HUES6 (cell line): Measurements from ENCODE around the gene USP40.

Source experiments
- H3K27ac ChIP-seq: 2 replicates; pipeline ENCODE4 v1.7.0; 2013; ENCODE audit warnings: low read depth, mild to moderate bottlenecking, low read length, inconsistent platforms
- H3K27me3 ChIP-seq: 2 replicates; pipeline ENCODE4 v1.6.1; 2013; ENCODE audit warnings: low read length; ENCODE audit not compliant: control insufficient read depth, insufficient read depth
- H3K36me3 ChIP-seq: 2 replicates; pipeline ENCODE4 v1.6.1; 2013; ENCODE audit warnings: low read length; ENCODE audit not compliant: control insufficient read depth, insufficient read depth
- H3K4me1 ChIP-seq: 2 replicates; pipeline ENCODE4 v1.6.1; 2013; ENCODE audit warnings: low read length; ENCODE audit not compliant: control insufficient read depth, insufficient read depth
- H3K4me3 ChIP-seq: 2 replicates; pipeline ENCODE4 v1.5.1; 2013; ENCODE audit warnings: low read depth, low read length
- H3K9ac ChIP-seq: one replicate; pipeline ENCODE4 v1.6.1; 2013; ENCODE audit warnings: mild to moderate bottlenecking, low read length
- H3K9me3 ChIP-seq: 2 replicates; pipeline ENCODE4 v1.6.1; 2013; ENCODE audit warnings: low read depth, low read length; ENCODE audit not compliant: control insufficient read depth, insufficient read depth

The USP40 gene

GRCh38 chr2:233457356-233457755 lies 109.2 kb downstream of the USP40 start:
- no peak overlapping the region for H3K9ac ChIP-seq
- H3K36me3 ChIP-seq: peaks cover 67% of the 10 kb centered on the region
- no peak overlapping the region for H3K4me3 ChIP-seq
- no peak overlapping the region for H3K27ac ChIP-seq
- no peaks in the 10 kb centered on the region for H3K4me1 ChIP-seq
- no peaks in the 10 kb centered on the region for H3K9me3 ChIP-seq
- H3K27me3 ChIP-seq: no peaks in the 10 kb centered on the region

DNA sequence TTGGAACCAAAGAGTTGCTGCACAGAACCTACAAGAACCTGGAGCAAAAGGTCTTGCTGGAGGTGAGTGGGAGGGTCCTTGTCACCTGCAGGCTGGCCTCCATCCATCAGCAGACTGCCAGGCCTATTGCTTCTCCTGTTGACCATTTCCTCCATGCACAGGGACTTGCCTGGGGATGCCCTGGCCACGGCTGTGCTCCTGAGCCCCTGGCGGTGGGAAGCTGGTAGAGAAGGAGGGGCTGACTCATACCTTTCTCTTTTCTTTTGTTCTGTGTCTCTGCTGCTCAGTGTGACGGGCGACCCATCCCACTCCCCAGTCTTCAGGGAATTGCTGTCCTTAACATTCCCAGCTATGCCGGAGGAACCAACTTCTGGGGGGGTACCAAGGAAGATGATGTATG lies 109.6 kb downstream of the USP40 start:
- no peak overlapping the region for H3K4me3 ChIP-seq
- no peak overlapping the region for H3K27ac ChIP-seq
- no peaks in the 10 kb centered on the region for H3K27me3 ChIP-seq
- no peaks in the 10 kb centered on the region for H3K9me3 ChIP-seq
- H3K36me3 ChIP-seq: peaks cover 67% of the 10 kb centered on the region
- no peak overlapping the region for H3K9ac ChIP-seq
- no peaks in the 10 kb centered on the region for H3K4me1 ChIP-seq

DNA sequence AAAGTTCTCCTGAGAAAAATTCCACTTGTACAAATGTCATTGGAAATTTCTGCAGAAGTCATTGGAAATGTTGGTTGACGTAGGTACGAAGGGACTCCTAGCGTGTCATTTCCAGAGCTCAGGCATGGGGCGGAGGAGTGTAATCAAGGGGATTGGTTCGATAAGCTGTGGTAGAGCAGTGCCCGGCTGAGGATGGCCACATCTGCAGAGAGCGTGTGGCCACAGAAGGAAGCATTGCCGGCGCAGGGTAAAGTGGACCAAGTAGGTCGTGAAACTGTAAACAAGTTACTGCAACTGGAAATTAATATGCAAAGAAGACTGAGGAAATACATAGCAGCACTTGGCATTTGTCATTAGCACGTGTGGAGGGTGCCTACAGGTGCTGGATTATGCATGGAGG lies 110.5 kb downstream of the USP40 start:
- Histone ChIP-seq H3K27ac (no peak overlapping the region), H3K4me1 (no peaks in the 10 kb centered on the region), H3K9me3 (no peaks in the 10 kb centered on the region), H3K4me3 (no peak overlapping the region), H3K27me3 (no peaks in the 10 kb centered on the region), H3K9ac (no peak overlapping the region), H3K36me3 (peaks cover 63% of the 10 kb centered on the region)

GRCh38 chr2:233455491-233455890 lies 111.1 kb downstream of the USP40 start:
- no peaks in the 10 kb centered on the region for H3K9me3 ChIP-seq
- H3K4me3 ChIP-seq: no peak overlapping the region
- H3K27me3 ChIP-seq: no peaks in the 10 kb centered on the region
- peaks cover 66% of the 10 kb centered on the region for H3K36me3 ChIP-seq
- H3K4me1 ChIP-seq: no peaks in the 10 kb centered on the region
- H3K9ac ChIP-seq: no peak overlapping the region
- H3K27ac ChIP-seq: no peak overlapping the region

GRCh38 chr2:233455006-233455405 lies 111.6 kb downstream of the USP40 start:
- H3K4me3 ChIP-seq: no peak overlapping the region
- no peaks in the 10 kb centered on the region for H3K9me3 ChIP-seq
- H3K9ac ChIP-seq: no peak overlapping the region
- no peak overlapping the region for H3K27ac ChIP-seq
- no peaks in the 10 kb centered on the region for H3K4me1 ChIP-seq
- H3K27me3 ChIP-seq: no peaks in the 10 kb centered on the region
- peaks cover 64% of the 10 kb centered on the region for H3K36me3 ChIP-seq

- no peaks in the 10 kb centered on the region for H3K27me3 ChIP-seq
- no peak overlapping the region for H3K27ac ChIP-seq
- H3K36me3 ChIP-seq: peaks cover 68% of the 10 kb centered on the region
- H3K4me1 ChIP-seq: peaks cover 5% of the 10 kb centered on the region
- no peak overlapping the region for H3K9ac ChIP-seq
- no peaks in the 10 kb centered on the region for H3K9me3 ChIP-seq
- no peak overlapping the region for H3K4me3 ChIP-seq
Observed at GRCh38 chr2:233453916-233454315, 112.7 kb downstream of the USP40 start.

DNA sequence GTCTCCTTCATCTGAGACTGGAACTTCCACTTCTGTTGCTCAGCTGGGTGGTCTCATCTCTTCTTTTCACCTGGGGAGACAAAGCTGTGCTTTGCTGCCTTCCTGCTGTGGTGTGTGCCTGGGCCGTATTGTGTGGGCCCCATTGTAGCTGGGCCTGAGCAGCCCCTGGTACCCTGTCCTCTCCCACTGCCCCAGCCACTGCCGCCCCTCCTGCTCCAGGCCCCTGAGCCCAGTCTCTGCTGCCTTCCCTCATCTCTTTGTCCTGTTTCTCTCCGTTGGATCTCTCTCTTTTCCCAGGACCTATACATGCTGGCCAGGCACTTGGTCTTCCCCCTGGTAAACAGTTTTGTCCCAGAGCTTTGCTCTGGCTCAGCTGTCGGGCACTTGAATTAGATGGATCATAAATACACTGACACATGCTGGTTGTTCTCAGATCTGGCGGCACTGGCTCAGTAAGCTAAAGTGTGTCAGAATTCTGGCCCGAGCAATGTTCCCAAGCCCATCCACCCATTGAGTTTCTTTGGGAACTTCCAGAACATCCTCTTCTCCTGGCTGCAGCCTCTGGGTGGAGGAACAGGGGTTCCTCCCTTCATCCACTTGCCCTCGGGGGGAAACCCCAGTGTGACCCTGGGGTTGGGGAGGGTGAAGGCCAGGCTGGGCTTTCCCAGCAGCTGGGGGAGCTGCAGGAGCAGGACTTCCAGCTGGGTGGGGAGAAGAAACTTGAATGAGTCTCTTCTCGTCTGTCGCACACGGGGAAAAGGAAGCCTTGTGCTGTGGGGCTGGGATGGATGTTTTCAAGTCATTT lies 113.3 kb downstream of the USP40 start:
- Histone ChIP-seq H3K9ac (no peak overlapping the region), H3K27ac (no peak overlapping the region), H3K4me1 (peaks cover 7% of the 10 kb centered on the region), H3K36me3 (peaks cover 66% of the 10 kb centered on the region), H3K27me3 (no peaks in the 10 kb centered on the region), H3K9me3 (no peaks in the 10 kb centered on the region), H3K4me3 (no peak overlapping the region)

DNA sequence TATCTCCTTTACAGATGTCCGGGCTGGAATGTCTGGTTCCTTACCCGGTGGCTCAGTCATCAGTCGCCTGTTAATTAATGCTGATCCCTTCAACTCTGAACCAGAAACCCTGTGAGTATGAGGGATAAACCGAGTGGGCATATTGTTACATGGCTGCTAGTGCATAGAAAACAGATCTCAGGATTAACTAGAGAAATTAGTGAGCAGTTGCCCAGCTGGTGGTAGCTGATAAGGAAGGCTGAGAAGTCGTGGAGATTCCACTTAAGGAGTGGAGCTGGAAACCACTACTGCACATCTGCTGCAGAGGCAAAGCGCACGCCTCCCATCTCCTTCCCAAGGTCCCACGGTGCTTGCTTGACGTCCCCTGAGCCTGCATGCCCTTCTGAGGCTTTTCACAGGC lies 114.6 kb downstream of the USP40 start:
- Histone ChIP-seq H3K4me1 (peaks cover 7% of the 10 kb centered on the region), H3K27me3 (no peaks in the 10 kb centered on the region), H3K27ac (no peak overlapping the region), H3K9ac (no peak overlapping the region), H3K36me3 (peaks cover 52% of the 10 kb centered on the region), H3K9me3 (no peaks in the 10 kb centered on the region), H3K4me3 (no peak overlapping the region)

DNA sequence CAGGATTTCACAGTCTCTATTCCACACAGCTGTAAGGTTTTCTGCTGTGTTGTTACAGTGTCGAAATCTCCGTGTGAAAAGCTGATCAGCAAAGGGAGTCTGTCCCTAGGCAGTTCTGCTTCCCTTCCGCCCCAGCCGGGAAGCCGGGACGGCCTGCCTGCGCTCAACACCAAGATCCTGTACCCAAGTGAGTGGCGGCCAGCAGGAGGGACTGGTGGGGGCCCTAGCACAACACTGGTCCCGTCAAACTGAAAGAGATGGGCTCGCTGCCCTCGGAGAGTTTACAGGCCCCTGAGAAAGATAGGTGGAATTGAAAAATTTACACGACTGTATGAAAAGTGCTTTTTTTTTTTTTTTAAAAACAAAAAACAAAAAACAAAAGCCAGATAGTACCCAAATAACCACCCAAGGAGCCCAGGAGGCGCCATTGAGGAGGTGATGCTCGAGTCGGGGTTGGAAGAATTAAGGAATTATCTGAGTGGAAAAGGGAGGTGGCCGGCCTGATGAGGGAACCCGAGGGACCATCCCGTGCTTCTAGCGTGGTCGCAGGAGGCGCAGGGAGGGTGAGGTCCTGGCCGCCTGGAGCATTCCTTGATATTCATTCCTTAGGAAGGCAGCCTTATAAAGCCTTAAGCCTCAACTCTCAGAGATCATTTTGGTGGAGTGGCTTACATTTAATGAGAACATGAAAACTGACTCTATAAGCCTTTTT lies 115.6 kb downstream of the USP40 start:
- no peak overlapping the region for H3K9ac ChIP-seq
- no peak overlapping the region for H3K4me3 ChIP-seq
- H3K36me3 ChIP-seq: peaks cover 55% of the 10 kb centered on the region
- no peaks in the 10 kb centered on the region for H3K9me3 ChIP-seq
- no peaks in the 10 kb centered on the region for H3K27me3 ChIP-seq
- peaks cover 7% of the 10 kb centered on the region for H3K4me1 ChIP-seq
- H3K27ac ChIP-seq: no peak overlapping the region

DNA sequence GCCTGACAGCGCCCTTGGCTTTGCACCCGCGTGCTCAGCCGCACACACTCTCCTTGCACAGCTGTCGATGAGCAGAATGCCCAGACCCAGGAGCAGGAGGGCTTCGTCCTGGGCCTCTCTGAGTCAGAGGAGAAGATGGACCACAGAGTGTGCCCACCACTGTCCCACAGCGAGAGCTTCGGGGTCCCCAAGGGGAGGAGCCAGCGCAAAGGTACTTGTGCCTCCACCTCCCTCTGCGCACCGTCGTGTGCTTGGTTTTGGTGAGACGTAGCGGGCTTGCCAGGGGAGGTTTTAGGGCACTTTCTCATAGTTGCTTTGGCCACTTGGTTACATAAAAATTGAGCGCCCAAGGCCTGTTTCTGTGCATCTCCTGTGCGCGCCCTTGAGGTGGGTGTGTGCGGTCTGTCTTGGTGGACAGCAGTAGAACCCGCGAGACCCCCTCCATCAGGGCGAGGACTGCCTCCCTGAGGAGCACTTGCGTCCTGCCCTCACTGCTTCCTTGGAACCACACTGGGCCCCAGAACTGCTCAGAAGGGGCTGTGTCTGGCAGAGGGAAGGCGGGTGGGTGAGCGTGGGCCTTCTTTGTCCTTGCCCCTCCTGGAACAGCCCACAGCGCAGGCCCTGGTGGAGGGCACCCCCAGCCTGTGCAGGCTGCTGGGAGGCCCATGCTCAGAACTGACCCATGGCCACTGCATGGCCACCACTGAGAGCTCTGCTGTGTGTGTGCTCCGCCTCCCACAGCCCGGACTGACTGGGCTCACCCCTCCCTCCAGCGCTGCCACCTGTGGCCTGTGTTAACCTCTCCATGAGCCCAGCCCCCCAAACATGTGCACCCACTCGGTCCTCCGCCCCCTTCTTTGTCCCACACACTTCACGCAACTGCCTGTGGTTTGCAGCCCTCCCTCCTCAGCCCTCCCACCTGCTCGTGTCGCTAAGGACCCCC lies 116.4 kb downstream of the USP40 start:
- Histone ChIP-seq H3K27me3 (no peaks in the 10 kb centered on the region), H3K27ac (no peak overlapping the region), H3K9me3 (no peaks in the 10 kb centered on the region), H3K36me3 (peaks cover 54% of the 10 kb centered on the region), H3K4me1 (peaks cover 7% of the 10 kb centered on the region), H3K9ac (no peak overlapping the region), H3K4me3 (no peak overlapping the region)
